ENCODE data around the gene COX4I2. TPM values are rescaled to one million over a fixed set of nuclear protein-coding genes. Genes with fewer than 3 reads are reported as not detected.

Gene COX4I2
- total RNA-seq, 5 donors from 2014 or later (not counting 1 experiment from before 2014, with no cell fraction given) = not detected

GRCh38 chr20:31603822-31604566, 33.7 kb upstream of the COX4I2 start:
- H3K4me3 ChIP-seq (ENCODE audit: control insufficient read depth in 1 of 2, extremely low read depth in 1 of 2, low read length in 1 of 2) = peak overlapping the region; percentile 46 to 81
- DNase-seq (peak; percentile 42 to 85 (median 61)), ATAC-seq (replicated peaks in 1 of 4) (peak in 3 of 4 experiments; percentile 21 to 51 (median 28))
- H3K36me3 ChIP-seq (ENCODE audit: control insufficient read depth in 2 of 2, extremely low read depth in 1 of 2, insufficient read depth in 1 of 2, low read length in 1 of 2) = no peaks in the 10 kb centered on the region
- Mint-ChIP-seq H3K27ac (no peak overlapping the region), H3K9me3 (no peaks in the 10 kb centered on the region), H3K27me3 (peaks cover 20 to 41% of the 10 kb centered on the region in 2 donors), H3K4me3 (peak overlapping the region; percentile 85 to 93 (median 88)), H3K4me1 (peaks cover 28 to 31% (median 30%) of the 10 kb centered on the region in 3 donors), H3K36me3 (no peaks in the 10 kb centered on the region)
- H3K9me3 ChIP-seq = no peaks in the 10 kb centered on the region
- ChIA-PET POLR2A (interaction anchor here in 1 of 2 donors (0.6 to 1.0 kb wide), 2 partner anchors 31 to 74 kb away, joined by 3 to 4 read pairs; no protein-coding TSS in a partner anchor), CTCF (interaction anchor here (0.7 to 2.4 kb wide), 10 partner anchors 8 to 46 kb away, joined by 3 to 16 read pairs (median 6); no protein-coding TSS in a partner anchor)
- 3% methylated on average over 36 of the region's 43 CpGs for WGBS (ENCODE audit: insufficient coverage)
- peaks cover 4 to 74% of the 10 kb centered on the region in 2 experiments for H3K27me3 ChIP-seq (replicated peaks in 1 of 2; ENCODE audit: control insufficient read depth in 2 of 2, extremely low read depth in 1 of 2, insufficient read depth in 2 of 2, low read length in 1 of 2)
- H3K27ac ChIP-seq (ENCODE audit: low read length) = no peak overlapping the region
- H3K4me1 ChIP-seq (ENCODE audit: control insufficient read depth in 1 of 2, extremely low read depth in 1 of 2, insufficient read depth in 2 of 2, low read length in 2 of 2) = peaks cover 8 to 29% of the 10 kb centered on the region in 2 experiments

- Mint-ChIP-seq H3K4me1 (peaks cover 28 to 31% (median 30%) of the 10 kb centered on the region in 3 donors), H3K27ac (no peak overlapping the region), H3K27me3 (peaks cover 20 to 45% of the 10 kb centered on the region in 2 donors), H3K36me3 (no peaks in the 10 kb centered on the region), H3K9me3 (no peaks in the 10 kb centered on the region), H3K4me3 (peak overlapping the region; percentile 85 to 93 (median 88))
- H3K36me3 ChIP-seq (ENCODE audit: control insufficient read depth in 2 of 2, extremely low read depth in 1 of 2, insufficient read depth in 1 of 2, low read length in 1 of 2) = no peaks in the 10 kb centered on the region
- no peak overlapping the region for H3K27ac ChIP-seq (ENCODE audit: low read length)
- ATAC-seq (replicated peaks in 1 of 4) (peak in 1 of 4 experiments; percentile 4), DNase-seq (peak in 1 of 35 experiments; percentile 7)
- peaks cover 4 to 78% of the 10 kb centered on the region in 2 experiments for H3K27me3 ChIP-seq (replicated peaks in 1 of 2; ENCODE audit: control insufficient read depth in 2 of 2, extremely low read depth in 1 of 2, insufficient read depth in 2 of 2, low read length in 1 of 2)
- H3K4me3 ChIP-seq (ENCODE audit: control insufficient read depth in 1 of 2, extremely low read depth in 1 of 2, low read length in 1 of 2) = peak overlapping the region; percentile 46 to 81
- CTCF ChIA-PET = interaction anchor here (0.7 to 2.4 kb wide), 9 partner anchors 8 to 47 kb away, joined by 3 to 14 read pairs (median 6); no protein-coding TSS in a partner anchor
- POLR2A ChIA-PET = interaction anchor here (0.6 to 1.0 kb wide), 4 partner anchors 27 to 74 kb away, joined by 3 to 5 read pairs (median 4); no protein-coding TSS in a partner anchor
- H3K4me1 ChIP-seq (ENCODE audit: control insufficient read depth in 1 of 2, extremely low read depth in 1 of 2, insufficient read depth in 2 of 2, low read length in 2 of 2) = peaks cover 8 to 29% of the 10 kb centered on the region in 2 experiments
- WGBS (ENCODE audit: insufficient coverage) = 6% methylated on average over 8 of the region's 14 CpGs
- no peaks in the 10 kb centered on the region for H3K9me3 ChIP-seq
These were observed 33.1 kb upstream of the COX4I2 start for GRCh38 chr20:31604567-31605030.

GRCh38 chr20:31605031-31605901, 32.4 kb upstream of the COX4I2 start, which contains the start of gene ID1:
ID1 (plus strand) TSS chr20:31605289; CDS start chr20:31605388, 99 bp downstream.
- DNase-seq (peak; percentile 78 to 93 (median 88)), ATAC-seq (replicated peaks in 1 of 4) (peak; percentile 93 to 96 (median 94))
- H3K9me3 Mint-ChIP-seq = no peaks in the 10 kb centered on the region
- peaks cover 20 to 47% of the 10 kb centered on the region in 2 donors for H3K27me3 Mint-ChIP-seq
- H3K27me3 ChIP-seq (replicated peaks in 1 of 2; ENCODE audit: control insufficient read depth in 2 of 2, extremely low read depth in 1 of 2, insufficient read depth in 2 of 2, low read length in 1 of 2) = peaks cover 4 to 82% of the 10 kb centered on the region in 2 experiments
- CTCF ChIA-PET = interaction anchor here (0.6 to 2.4 kb wide), 12 partner anchors 7 to 118 kb away, joined by 3 to 14 read pairs (median 6); no protein-coding TSS in a partner anchor
- peak within 1 kb of the TSS; percentile 46 to 81 for H3K4me3 ChIP-seq (ENCODE audit: control insufficient read depth in 1 of 2, extremely low read depth in 1 of 2, low read length in 1 of 2)
- no peaks in the 10 kb centered on the region for H3K9me3 ChIP-seq
- peak within 1 kb of the TSS in 1 of 2 donors; percentile 17 for H3K27ac Mint-ChIP-seq
- peaks cover 28 to 31% (median 30%) of the 10 kb centered on the region in 3 donors for H3K4me1 Mint-ChIP-seq
- POLR2A ChIA-PET = interaction anchor here (0.6 to 1.0 kb wide), 6 partner anchors 13 to 73 kb away, joined by 3 to 7 read pairs (median 4); no protein-coding TSS in a partner anchor
- H3K4me1 ChIP-seq (ENCODE audit: control insufficient read depth in 1 of 2, extremely low read depth in 1 of 2, insufficient read depth in 2 of 2, low read length in 2 of 2) = peaks cover 8 to 29% of the 10 kb centered on the region in 2 experiments
- H3K4me3 Mint-ChIP-seq = peak within 1 kb of the TSS; percentile 85 to 93 (median 88)
- WGBS (ENCODE audit: insufficient coverage) = under 1% methylated on average over 74 of the region's 74 CpGs
- no peaks in the 10 kb centered on the region for H3K36me3 ChIP-seq (ENCODE audit: control insufficient read depth in 2 of 2, extremely low read depth in 1 of 2, insufficient read depth in 1 of 2, low read length in 1 of 2)
- H3K27ac ChIP-seq (ENCODE audit: low read length) = no peak within 1 kb of the TSS
- no peaks in the 10 kb centered on the region for H3K36me3 Mint-ChIP-seq

GRCh38 chr20:31605902-31606803, 31.6 kb upstream of the COX4I2 start:
- Mint-ChIP-seq H3K4me1 (peaks cover 28 to 31% (median 30%) of the 10 kb centered on the region in 3 donors), H3K27ac (no peak overlapping the region), H3K4me3 (peak overlapping the region; percentile 85 to 93 (median 88)), H3K36me3 (no peaks in the 10 kb centered on the region), H3K9me3 (no peaks in the 10 kb centered on the region), H3K27me3 (peaks cover 20 to 47% of the 10 kb centered on the region in 2 donors)
- peaks cover 8 to 29% of the 10 kb centered on the region in 2 experiments for H3K4me1 ChIP-seq (ENCODE audit: control insufficient read depth in 1 of 2, extremely low read depth in 1 of 2, insufficient read depth in 2 of 2, low read length in 2 of 2)
- no peaks in the 10 kb centered on the region for H3K9me3 ChIP-seq
- no peaks in the 10 kb centered on the region for H3K36me3 ChIP-seq (ENCODE audit: control insufficient read depth in 2 of 2, extremely low read depth in 1 of 2, insufficient read depth in 1 of 2, low read length in 1 of 2)
- 1% methylated on average over 25 of the region's 39 CpGs for WGBS (ENCODE audit: insufficient coverage)
- peak overlapping the region; percentile 46 to 81 for H3K4me3 ChIP-seq (ENCODE audit: control insufficient read depth in 1 of 2, extremely low read depth in 1 of 2, low read length in 1 of 2)
- peak in 6 of 35 experiments; percentile 2 to 30 (median 12) for DNase-seq
- ATAC-seq (replicated peaks in 1 of 4) = no peak
- CTCF ChIA-PET = interaction anchor here (0.7 to 2.4 kb wide), 6 partner anchors 33 to 117 kb away, joined by 3 to 14 read pairs (median 4); no protein-coding TSS in a partner anchor
- POLR2A ChIA-PET = interaction anchor here in 1 of 2 donors (0.6 kb wide), 1 partner anchor 14 kb away, joined by 4 read pairs; no protein-coding TSS in a partner anchor
- peaks cover 4 to 85% of the 10 kb centered on the region in 2 experiments for H3K27me3 ChIP-seq (replicated peaks in 1 of 2; ENCODE audit: control insufficient read depth in 2 of 2, extremely low read depth in 1 of 2, insufficient read depth in 2 of 2, low read length in 1 of 2)
- H3K27ac ChIP-seq (ENCODE audit: low read length) = no peak overlapping the region
